Peyer's patch (tissue), 4 donors: Measurements from ENCODE around the gene NPTX2.

Experiments used
- CTCF ChIP-seq, 6 experiments: fragments of 450-650 bp in 4 of 6; fragments of 200-600 bp in 2 of 6; sonication (generic) in 1 of 6; IDR thresholded peaks; one replicate each; pipeline ENCODE4 v1.5.1; 2017 to 2019; ENCODE audit warnings: antibody characterized with exemption in 6 of 6, mild to moderate bottlenecking in 3 of 6, moderate library complexity in 1 of 6
- POLR2A ChIP-seq, 2 donors: fragments of 450-650 bp; IDR thresholded peaks; one replicate each; pipeline ENCODE4 v1.5.1; 2017; ENCODE audit warnings: antibody characterized with exemption in 2 of 2, mild to moderate bottlenecking in 2 of 2, moderate library complexity in 2 of 2

GRCh38 chr7:98662289-98662688 is 45.2 kb downstream of the NPTX2 start:
- TF ChIP-seq CTCF (IDR thresholded peaks at IDR 0.05): no peak
- TF ChIP-seq POLR2A (IDR thresholded peaks at IDR 0.05): no peak
